Ishikawa (cell line): ENCODE results near the gene LIPE.

Experiments
- CEBPB ChIP-seq: IDR thresholded peaks from 2 replicates; pipeline ENCODE4 v1.6.1; 2012
- CREB1 ChIP-seq: IDR thresholded peaks from 2 replicates; pipeline ENCODE4 v1.6.1; 2012; ENCODE audit warnings: low read depth
- EP300 ChIP-seq: IDR thresholded peaks from 2 replicates; pipeline ENCODE4 v1.6.1; 2012; ENCODE audit warnings: borderline replicate concordance
- FOXM1 ChIP-seq: IDR thresholded peaks from 2 replicates; pipeline ENCODE4 v1.6.1; 2012; ENCODE audit warnings: low read depth, borderline replicate concordance
- NFIC ChIP-seq: IDR thresholded peaks from 2 replicates; pipeline ENCODE4 v1.6.1; 2012
- RAD21 ChIP-seq: IDR thresholded peaks from 2 replicates; pipeline ENCODE4 v1.6.1; 2012; ENCODE audit warnings: low read depth
- TAF1 ChIP-seq: IDR thresholded peaks from 2 replicates; pipeline ENCODE4 v1.6.1; 2012; ENCODE audit warnings: low read depth, mild to moderate bottlenecking
- TCF12 ChIP-seq: IDR thresholded peaks from 2 replicates; pipeline ENCODE4 v1.6.1; 2012; ENCODE audit warnings: low read depth
- YY1 ChIP-seq: IDR thresholded peaks from 2 replicates; pipeline ENCODE4 v1.6.1; 2012; ENCODE audit warnings: low read depth
- TF ChIP-seq, protein P1 (sequence below): IDR thresholded peaks from 2 replicates; pipeline ENCODE4 v1.6.1; 2012
- TF ChIP-seq, protein P2 (sequence below): IDR thresholded peaks from 2 replicates; pipeline ENCODE4 v1.6.1; 2012

DNA sequence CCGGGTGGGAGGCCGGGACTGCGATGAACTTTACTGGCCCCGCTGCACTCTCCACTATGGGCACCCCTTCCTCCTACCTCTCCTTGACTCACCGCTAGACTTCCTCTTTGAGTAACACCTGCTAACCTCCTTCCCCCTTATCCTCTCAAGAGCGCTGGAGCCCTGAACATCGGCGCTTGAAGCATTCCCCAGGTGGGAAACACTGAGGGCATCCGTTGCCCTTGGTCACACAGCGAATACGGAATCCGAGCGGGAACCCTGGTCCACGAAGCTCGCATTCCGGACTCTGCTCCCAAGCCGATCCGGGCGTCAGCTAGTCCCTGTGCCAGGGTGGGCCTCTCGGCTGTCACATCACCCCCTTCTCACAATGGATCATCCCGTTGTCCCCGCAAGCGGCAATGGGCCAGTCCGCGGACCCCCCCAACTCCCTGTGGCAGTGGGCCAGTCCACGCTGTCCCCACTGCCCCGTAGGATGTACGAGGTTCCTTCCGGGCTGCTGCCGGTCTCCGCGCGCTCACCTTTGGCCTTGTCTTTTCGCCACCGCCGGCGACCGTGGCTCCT, 4.2 kb downstream of the LIPE start:
- TF ChIP-seq NFIC (no peak), EP300 (no peak), TCF12 (no peak), CREB1 (no peak), FOXM1 (no peak), TAF1 (no peak), RAD21 (no peak), CEBPB (no peak), YY1 (no peak)
- TF ChIP-seq, protein P1, sequence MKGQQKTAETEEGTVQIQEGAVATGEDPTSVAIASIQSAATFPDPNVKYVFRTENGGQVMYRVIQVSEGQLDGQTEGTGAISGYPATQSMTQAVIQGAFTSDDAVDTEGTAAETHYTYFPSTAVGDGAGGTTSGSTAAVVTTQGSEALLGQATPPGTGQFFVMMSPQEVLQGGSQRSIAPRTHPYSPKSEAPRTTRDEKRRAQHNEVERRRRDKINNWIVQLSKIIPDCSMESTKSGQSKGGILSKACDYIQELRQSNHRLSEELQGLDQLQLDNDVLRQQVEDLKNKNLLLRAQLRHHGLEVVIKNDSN, result no peak
- TF ChIP-seq, protein P2, sequence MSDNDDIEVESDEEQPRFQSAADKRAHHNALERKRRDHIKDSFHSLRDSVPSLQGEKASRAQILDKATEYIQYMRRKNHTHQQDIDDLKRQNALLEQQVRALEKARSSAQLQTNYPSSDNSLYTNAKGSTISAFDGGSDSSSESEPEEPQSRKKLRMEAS, result no peak
